Peyer's patch (tissue), 4 donors: ENCODE data around the gene ELMO1.

Source experiments
- POLR2A ChIP-seq, 2 donors: fragments of 450-650 bp; IDR thresholded peaks; one replicate each; pipeline ENCODE4 v1.5.1; 2017; ENCODE audit warnings: antibody characterized with exemption in 2 of 2, mild to moderate bottlenecking in 2 of 2, moderate library complexity in 2 of 2
- TF ChIP-seq, protein P1 (sequence below), 6 experiments: fragments of 450-650 bp in 4 of 6; fragments of 200-600 bp in 2 of 6; sonication (generic) in 1 of 6; IDR thresholded peaks; one replicate each; pipeline ENCODE4 v1.5.1; 2017 to 2019; ENCODE audit warnings: antibody characterized with exemption in 6 of 6, mild to moderate bottlenecking in 3 of 6, moderate library complexity in 1 of 6

DNA sequence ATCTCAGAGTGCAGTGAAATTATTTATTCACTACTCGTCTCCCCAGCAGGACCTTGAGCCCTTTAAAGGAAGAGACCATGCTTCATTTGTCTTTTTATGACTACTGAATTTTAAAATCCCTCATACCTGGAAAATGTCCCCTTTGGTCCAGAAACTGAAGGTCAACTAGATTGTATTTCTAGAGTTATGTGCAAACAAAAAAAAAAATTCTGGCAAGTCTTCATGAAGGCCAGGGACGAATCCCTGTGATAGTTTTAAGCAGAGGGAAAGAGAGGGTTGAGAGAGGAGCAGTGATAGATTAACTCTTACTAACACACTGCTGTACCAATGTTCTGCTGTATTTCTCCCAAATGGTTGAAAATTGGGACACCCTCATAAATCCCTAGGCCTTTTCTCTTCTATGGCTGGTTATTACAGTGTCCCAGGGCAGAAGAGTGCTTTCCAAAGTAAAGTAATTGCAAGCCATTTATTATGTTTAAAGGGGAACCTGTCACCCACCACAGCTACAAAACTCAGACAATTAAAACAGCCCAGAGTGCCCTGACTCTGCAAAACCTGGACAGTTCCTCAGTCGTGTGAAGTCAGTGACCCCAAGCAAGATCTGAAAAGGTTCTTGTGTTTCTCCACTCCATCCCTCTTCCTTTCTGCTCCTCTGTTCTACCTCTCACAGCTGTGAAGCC lies 541.6 kb downstream of the ELMO1 start:
- TF ChIP-seq POLR2A (IDR thresholded peaks at IDR 0.05), result no peak
- TF ChIP-seq, protein P1, sequence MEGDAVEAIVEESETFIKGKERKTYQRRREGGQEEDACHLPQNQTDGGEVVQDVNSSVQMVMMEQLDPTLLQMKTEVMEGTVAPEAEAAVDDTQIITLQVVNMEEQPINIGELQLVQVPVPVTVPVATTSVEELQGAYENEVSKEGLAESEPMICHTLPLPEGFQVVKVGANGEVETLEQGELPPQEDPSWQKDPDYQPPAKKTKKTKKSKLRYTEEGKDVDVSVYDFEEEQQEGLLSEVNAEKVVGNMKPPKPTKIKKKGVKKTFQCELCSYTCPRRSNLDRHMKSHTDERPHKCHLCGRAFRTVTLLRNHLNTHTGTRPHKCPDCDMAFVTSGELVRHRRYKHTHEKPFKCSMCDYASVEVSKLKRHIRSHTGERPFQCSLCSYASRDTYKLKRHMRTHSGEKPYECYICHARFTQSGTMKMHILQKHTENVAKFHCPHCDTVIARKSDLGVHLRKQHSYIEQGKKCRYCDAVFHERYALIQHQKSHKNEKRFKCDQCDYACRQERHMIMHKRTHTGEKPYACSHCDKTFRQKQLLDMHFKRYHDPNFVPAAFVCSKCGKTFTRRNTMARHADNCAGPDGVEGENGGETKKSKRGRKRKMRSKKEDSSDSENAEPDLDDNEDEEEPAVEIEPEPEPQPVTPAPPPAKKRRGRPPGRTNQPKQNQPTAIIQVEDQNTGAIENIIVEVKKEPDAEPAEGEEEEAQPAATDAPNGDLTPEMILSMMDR (IDR thresholded peaks at IDR 0.05), result no peak
